HepG2 (cell line): Measurements from ENCODE around the gene DNAJC9. TPM values are rescaled to one million over a fixed set of nuclear protein-coding genes. Genes with fewer than 3 reads are reported as not detected.

Experiments used
- ARID2 ChIP-seq: sonication (generic); formaldehyde crosslinking; IDR thresholded peaks from 2 replicates; pipeline ENCODE4 v1.8.1; 2022; ENCODE audit warnings: mild to moderate bottlenecking, missing genetic modification reagents, borderline replicate concordance
- BRD4 ChIP-seq: sonication (generic); formaldehyde crosslinking; IDR thresholded peaks from 2 replicates; pipeline ENCODE4 v1.4.0; 2020; ENCODE audit warnings: missing genetic modification reagents
- EZH2 ChIP-seq: conservative IDR thresholded peaks from 2 replicates; pipeline ENCODE4 v1.6.1; 2012; ENCODE audit warnings: mild to moderate bottlenecking, low read depth, low read length, moderate library complexity
- GFI1 ChIP-seq: sonication (generic); formaldehyde crosslinking; IDR thresholded peaks from 2 replicates; pipeline ENCODE4 v1.5.0; 2020; ENCODE audit warnings: missing genetic modification reagents, mild to moderate bottlenecking, borderline replicate concordance
- KLF12 ChIP-seq: sonication (generic); formaldehyde crosslinking; IDR thresholded peaks from 2 replicates; pipeline ENCODE4 v1.4.0; 2020; ENCODE audit warnings: missing genetic modification reagents, borderline replicate concordance
- PITX1 ChIP-seq: sonication (generic); formaldehyde crosslinking; IDR thresholded peaks from 2 replicates; pipeline ENCODE4 v1.5.1; 2020; ENCODE audit warnings: mild to moderate bottlenecking, missing genetic modification reagents
- SRSF1 ChIP-seq: fragments of 200-400 bp; formaldehyde crosslinking; optimal IDR thresholded peaks from 2 replicates; pipeline ENCODE3; 2017; ENCODE audit warnings: mild to moderate bottlenecking, low read depth, low read length, moderate library complexity
- SUZ12 ChIP-seq: fragments of 150-350 bp; IDR thresholded peaks from 2 replicates; pipeline ENCODE4 v1.6.1; 2014; ENCODE audit warnings: low read depth, low read length
- TGIF2 ChIP-seq: IDR thresholded peaks from 2 replicates; pipeline ENCODE4 v1.6.1; 2016; ENCODE audit warnings: control low read depth, missing compliant biosample characterization
- TRIM24 ChIP-seq: sonication (generic); formaldehyde crosslinking; IDR thresholded peaks from 2 replicates; pipeline ENCODE4 v1.8.0; 2022; ENCODE audit warnings: mild to moderate bottlenecking, missing genetic modification reagents
- ZBTB42 ChIP-seq: sonication (generic); formaldehyde crosslinking; IDR thresholded peaks from 2 replicates; pipeline ENCODE4 v1.5.0; 2020; ENCODE audit warnings: mild to moderate bottlenecking, missing genetic modification reagents
- ZNF3 ChIP-seq: IDR thresholded peaks from 2 replicates; pipeline ENCODE4 v1.7.0; 2017; ENCODE audit warnings: inconsistent platforms
- ZNF34 ChIP-seq: sonication (generic); formaldehyde crosslinking; IDR thresholded peaks from 2 replicates; pipeline ENCODE4 v1.4.0; 2020; ENCODE audit warnings: mild to moderate bottlenecking, missing genetic modification reagents, borderline replicate concordance
- ZNF451 ChIP-seq: sonication (generic); formaldehyde crosslinking; IDR thresholded peaks from 2 replicates; pipeline ENCODE4 v1.5.0; 2020; ENCODE audit warnings: mild to moderate bottlenecking, missing genetic modification reagents
- ZNF546 ChIP-seq: sonication (generic); formaldehyde crosslinking; conservative IDR thresholded peaks from 2 replicates; pipeline ENCODE4 v1.8.1; 2023; ENCODE audit warnings: mild to moderate bottlenecking, missing genetic modification reagents
- polyA plus RNA-seq, 8 experiments: library from polyadenylated mRNA; depleted of rRNA in 3 of 8; stranded (reverse) in 7 of 8; unstranded in 1 of 8; fragments of >200 nt; fragmentation: Illumina TruSeq in 4 of 8; extraction: Trizol in 4 of 8; gene quantifications; 2 replicates each; pipeline versions ENCODE4 v1.2.1 to v1.2.3, GENCODE V29; 2011 to 2016; ENCODE audit warnings: low read depth in 4 of 8, missing spikeins in 1 of 8, mixed read lengths in 1 of 8; ENCODE audit not compliant: insufficient read depth in 1 of 8
- total RNA-seq, 5 experiments: library from RNA; depleted of rRNA; stranded (reverse); fragments of >200 nt; fragmentation: Illumina TruSeq; extraction: Trizol; gene quantifications; 2 replicates each; pipeline ENCODE4 v1.2.3, GENCODE V29; 2016; ENCODE audit warnings: low read depth in 1 of 5
- TF ChIP-seq, protein P1 (sequence below): sonication (generic); formaldehyde crosslinking; IDR thresholded peaks from 2 replicates; pipeline ENCODE4 v1.5.0; 2020; ENCODE audit warnings: mild to moderate bottlenecking, missing genetic modification reagents
- TF ChIP-seq, protein P2 (sequence below): sonication (generic); formaldehyde crosslinking; IDR thresholded peaks from 2 replicates; pipeline ENCODE4 v1.4.0; 2020; ENCODE audit warnings: missing genetic modification reagents
- TF ChIP-seq, protein P3 (sequence below): sonication (generic); formaldehyde crosslinking; IDR thresholded peaks from 2 replicates; pipeline ENCODE4 v1.4.0; 2020; ENCODE audit warnings: missing genetic modification reagents

Gene DNAJC9
- total and polyA plus RNA-seq, 2 of the 13 experiments (the other 11 are each of a cell fraction or from before 2014, with no cell fraction given) = 15.9 to 60.3 TPM

DNA sequence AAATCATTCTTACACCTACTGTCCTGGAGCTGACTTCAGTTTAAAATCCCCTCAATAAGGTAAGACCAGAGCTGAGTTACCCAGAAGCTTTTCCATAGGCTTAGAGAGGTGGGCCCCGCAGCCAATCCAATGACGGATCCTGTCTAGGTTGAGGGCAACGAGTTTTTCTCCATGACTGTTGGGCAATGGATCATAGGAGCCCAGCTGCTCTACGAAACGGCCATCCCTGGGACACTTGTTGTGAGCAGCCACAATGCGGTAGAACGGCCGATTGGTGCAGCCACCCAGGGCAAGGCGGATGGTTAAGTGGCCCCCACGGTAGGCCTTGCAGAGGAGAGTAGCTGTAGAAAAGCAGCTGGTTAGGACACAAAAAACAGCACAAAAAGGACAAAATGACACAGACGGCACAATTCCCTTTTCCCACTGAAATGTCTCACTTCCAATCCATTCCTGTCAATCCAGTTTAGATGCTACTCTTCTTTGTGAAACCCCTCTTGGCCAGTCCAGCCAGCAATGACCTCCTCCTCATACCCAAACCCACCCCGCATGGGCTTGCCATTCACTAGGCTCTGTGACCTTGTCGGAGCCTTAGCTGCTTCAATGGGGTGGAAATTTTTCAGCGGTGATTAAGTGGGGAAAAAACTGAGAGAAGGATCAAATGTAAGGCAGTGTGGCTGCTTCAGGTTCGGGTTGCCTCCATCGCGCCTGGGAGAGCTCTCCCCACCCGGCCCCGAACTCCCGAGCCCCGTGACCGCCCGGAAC lies 4.8 kb upstream of the DNAJC9 start (continued):
- TF ChIP-seq, protein P1, sequence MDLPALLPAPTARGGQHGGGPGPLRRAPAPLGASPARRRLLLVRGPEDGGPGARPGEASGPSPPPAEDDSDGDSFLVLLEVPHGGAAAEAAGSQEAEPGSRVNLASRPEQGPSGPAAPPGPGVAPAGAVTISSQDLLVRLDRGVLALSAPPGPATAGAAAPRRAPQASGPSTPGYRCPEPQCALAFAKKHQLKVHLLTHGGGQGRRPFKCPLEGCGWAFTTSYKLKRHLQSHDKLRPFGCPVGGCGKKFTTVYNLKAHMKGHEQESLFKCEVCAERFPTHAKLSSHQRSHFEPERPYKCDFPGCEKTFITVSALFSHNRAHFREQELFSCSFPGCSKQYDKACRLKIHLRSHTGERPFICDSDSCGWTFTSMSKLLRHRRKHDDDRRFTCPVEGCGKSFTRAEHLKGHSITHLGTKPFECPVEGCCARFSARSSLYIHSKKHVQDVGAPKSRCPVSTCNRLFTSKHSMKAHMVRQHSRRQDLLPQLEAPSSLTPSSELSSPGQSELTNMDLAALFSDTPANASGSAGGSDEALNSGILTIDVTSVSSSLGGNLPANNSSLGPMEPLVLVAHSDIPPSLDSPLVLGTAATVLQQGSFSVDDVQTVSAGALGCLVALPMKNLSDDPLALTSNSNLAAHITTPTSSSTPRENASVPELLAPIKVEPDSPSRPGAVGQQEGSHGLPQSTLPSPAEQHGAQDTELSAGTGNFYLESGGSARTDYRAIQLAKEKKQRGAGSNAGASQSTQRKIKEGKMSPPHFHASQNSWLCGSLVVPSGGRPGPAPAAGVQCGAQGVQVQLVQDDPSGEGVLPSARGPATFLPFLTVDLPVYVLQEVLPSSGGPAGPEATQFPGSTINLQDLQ (CRISPR knock-in tag) = no peak
- no peak for TF ChIP-seq ARID2 (CRISPR knock-in tag)
- TF ChIP-seq ZNF451 (CRISPR knock-in tag) = 0 out of 2 replicates have a peak, but pooled peaks have one; percentile 9
- no peak for TF ChIP-seq ZBTB42
- TF ChIP-seq EZH2 = no peak
- TF ChIP-seq, protein P2, sequence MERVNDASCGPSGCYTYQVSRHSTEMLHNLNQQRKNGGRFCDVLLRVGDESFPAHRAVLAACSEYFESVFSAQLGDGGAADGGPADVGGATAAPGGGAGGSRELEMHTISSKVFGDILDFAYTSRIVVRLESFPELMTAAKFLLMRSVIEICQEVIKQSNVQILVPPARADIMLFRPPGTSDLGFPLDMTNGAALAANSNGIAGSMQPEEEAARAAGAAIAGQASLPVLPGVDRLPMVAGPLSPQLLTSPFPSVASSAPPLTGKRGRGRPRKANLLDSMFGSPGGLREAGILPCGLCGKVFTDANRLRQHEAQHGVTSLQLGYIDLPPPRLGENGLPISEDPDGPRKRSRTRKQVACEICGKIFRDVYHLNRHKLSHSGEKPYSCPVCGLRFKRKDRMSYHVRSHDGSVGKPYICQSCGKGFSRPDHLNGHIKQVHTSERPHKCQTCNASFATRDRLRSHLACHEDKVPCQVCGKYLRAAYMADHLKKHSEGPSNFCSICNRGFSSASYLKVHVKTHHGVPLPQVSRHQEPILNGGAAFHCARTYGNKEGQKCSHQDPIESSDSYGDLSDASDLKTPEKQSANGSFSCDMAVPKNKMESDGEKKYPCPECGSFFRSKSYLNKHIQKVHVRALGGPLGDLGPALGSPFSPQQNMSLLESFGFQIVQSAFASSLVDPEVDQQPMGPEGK (CRISPR knock-in tag) = 0 out of 2 replicates have a peak, but pooled peaks have one; percentile 10
- no peak for TF ChIP-seq SUZ12
- TF ChIP-seq ZNF34 (CRISPR knock-in tag) = no peak
- no peak for TF ChIP-seq PITX1 (CRISPR knock-in tag)
- no peak for TF ChIP-seq SRSF1
- peak; percentile 56; the same call in 1 of the 2 replicates for TF ChIP-seq TGIF2 (CRISPR knock-in tag)
- TF ChIP-seq KLF12 = peak; percentile 33; the same call in 1 of the 2 replicates
- TF ChIP-seq GFI1 (CRISPR knock-in tag) = 0 out of 2 replicates have a peak, but pooled peaks have one; percentile 33
- TF ChIP-seq, protein P3, sequence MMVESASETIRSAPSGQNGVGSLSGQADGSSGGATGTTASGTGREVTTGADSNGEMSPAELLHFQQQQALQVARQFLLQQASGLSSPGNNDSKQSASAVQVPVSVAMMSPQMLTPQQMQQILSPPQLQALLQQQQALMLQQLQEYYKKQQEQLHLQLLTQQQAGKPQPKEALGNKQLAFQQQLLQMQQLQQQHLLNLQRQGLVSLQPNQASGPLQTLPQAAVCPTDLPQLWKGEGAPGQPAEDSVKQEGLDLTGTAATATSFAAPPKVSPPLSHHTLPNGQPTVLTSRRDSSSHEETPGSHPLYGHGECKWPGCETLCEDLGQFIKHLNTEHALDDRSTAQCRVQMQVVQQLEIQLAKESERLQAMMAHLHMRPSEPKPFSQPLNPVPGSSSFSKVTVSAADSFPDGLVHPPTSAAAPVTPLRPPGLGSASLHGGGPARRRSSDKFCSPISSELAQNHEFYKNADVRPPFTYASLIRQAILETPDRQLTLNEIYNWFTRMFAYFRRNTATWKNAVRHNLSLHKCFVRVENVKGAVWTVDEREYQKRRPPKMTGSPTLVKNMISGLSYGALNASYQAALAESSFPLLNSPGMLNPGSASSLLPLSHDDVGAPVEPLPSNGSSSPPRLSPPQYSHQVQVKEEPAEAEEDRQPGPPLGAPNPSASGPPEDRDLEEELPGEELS (CRISPR knock-in tag) = no peak
- TF ChIP-seq TRIM24 = no peak
- no peak for TF ChIP-seq ZNF546 (CRISPR knock-in tag)
- peak; percentile 14; the same call in 1 of the 2 replicates for TF ChIP-seq BRD4 (CRISPR knock-in tag)
- TF ChIP-seq ZNF3 (CRISPR knock-in tag) = no peak
